Tongue (tissue), 2 donors: ENCODE results near the gene GLOD4. TPM values are rescaled to one million over a fixed set of nuclear protein-coding genes. Genes with fewer than 3 reads are reported as not detected.
A peak's percentile ranks its signal among the peaks of the same experiment; 100 is the strongest.
"Not testable (repeated sequence)": the region's sequence is repeated elsewhere in the genome, so short reads cannot be mapped to it uniquely, and the experiment has no call there.

Source experiments
- DNase-seq: peaks from one replicate; pipeline ENCODE4 v3.0.0-alpha.2; 2015
- total RNA-seq: library from RNA; depleted of rRNA; stranded (reverse); fragments of >200 nt; gene quantifications from one replicate; pipeline ENCODE4 v1.2.3, GENCODE V29; 2014

GLOD4 gene
- 90.3 TPM for total RNA-seq

GRCh38 chr17:781805-782731, at the start of gene GLOD4, which contains the start of gene MRM3:
Gene GLOD4 (minus strand): TSS chr17:782280. CDS start chr17:782255, 25 bp downstream.
Gene MRM3 (plus strand): TSS chr17:782353. CDS start chr17:782379, 26 bp downstream.
- peak; percentile 96 for DNase-seq

GRCh38 chr17:830950-831349, 48.9 kb upstream of the GLOD4 start:
- no peak for DNase-seq

DNA sequence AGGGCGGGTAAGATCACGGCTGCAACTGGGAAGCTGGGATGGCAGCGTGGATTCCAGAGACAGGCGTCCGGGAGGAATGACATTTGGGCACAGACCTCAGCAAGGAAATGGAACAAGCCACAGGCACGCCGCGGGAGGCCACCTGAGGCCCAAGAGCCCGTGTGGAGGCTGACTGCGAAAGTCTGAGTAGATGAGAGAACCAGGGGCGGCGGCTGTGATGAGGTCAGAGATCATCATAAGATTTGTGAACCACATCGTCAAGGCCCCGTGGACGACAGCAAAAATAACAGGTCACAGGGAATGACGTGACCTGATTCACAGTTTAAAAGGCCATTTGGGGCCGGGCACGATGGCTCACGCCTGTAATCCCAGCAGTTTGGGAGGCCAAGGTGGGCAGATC, 48.3 kb upstream of the GLOD4 start:
- DNase-seq = no peak

DNA sequence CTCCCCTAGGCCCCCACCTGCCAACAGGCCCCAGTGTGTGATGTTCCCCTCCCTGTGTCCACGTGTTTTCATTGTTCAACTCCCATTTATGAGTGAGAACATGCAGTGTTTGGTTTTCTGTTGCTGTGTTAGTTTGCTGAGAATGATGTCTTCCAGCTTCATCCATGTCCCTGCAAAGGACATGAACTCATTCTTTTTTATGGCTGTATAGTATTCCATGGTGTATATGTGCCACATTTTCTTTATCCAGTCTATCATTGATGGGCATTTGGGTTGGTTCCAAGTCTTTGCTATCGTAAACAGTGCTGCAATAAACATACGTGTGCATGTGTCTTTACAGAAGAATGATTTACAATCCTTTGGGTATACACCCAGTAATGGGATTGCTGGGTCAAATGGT, 47.5 kb upstream of the GLOD4 start:
- not testable (repeated sequence) for DNase-seq

DNA sequence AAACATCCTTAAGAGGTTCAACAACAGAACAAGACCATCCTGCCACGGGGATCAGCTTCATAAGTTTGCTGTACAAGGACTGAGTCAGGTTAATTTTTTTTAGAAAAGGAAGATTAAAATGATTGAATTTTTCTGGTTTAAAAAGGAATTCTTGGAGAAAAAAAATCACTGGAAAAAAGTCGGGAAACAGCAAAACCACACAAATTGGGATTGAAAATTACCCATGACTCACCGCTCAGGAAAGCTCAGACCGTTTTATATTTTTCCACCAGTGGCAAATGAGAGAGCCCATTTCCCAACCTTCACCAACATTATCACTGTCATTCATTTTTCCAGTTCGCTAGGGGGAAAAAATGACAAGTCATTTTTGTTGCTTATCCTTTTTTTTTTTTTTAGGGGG, 46.7 kb upstream of the GLOD4 start:
- DNase-seq = no peak

GRCh38 chr17:826778-827177, 44.7 kb upstream of the GLOD4 start:
- DNase-seq = no peak

DNA sequence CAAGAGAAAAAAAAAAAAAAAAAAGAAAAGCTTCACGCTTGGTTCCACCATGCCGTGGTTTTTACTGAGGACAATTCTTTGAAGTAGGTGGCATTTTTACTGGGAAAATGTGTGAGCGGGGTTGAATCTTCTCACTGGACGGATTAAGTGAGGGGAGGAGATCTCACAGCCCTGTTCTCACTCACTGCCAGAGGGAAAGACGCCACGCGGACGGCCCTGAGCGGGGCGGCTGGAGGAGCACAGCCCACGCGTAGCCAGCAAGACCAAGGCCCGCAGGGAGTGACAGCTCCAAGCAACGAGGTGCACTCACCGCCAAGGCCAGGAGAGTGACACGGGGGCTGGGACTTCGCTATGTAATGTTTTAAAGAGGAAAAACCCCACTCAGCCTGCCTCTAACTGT, 43.1 kb upstream of the GLOD4 start:
- DNase-seq = no peak

- no peak for DNase-seq
Measured at GRCh38 chr17:824378-824777, 42.3 kb upstream of the GLOD4 start.

DNA sequence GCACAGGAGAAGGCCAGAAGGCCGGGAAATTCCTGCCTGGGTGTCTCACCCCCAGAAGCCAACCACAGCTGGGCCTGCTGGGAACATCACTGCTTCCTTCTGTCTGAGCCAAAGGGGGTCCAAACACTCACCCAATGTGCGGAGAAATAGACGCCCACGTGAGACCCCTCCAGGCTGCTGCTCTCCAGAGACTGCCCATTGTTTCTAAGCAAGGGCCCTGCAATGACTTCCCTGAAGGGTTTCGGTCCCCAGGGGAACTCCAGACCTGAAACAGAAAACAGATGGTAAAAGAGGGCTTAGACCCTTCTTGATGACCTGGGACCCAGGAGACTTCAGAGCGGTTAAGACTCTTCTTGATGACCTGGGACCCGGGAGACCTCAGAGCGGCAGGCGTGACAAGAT, 41.4 kb upstream of the GLOD4 start:
- no peak for DNase-seq

DNA sequence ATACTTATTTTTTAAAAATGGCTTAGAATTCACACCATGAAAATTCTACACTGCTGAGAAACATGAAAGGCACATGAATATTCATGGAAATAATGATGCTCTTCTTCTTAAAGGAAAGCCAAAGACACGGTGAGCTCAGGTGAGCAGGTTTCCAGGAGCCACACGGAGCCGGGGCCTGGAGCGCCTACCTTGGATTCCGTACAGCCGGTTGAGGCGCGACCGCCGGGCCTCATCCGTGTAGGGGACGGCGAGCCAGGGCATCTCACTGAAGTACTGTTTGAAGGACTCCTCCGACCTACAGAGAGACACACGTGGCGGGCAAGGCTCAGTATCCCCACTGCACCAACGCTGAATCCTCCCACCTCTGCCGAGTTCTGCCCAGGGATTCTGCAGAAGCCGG, 37.2 kb upstream of the GLOD4 start:
- no peak for DNase-seq

DNA sequence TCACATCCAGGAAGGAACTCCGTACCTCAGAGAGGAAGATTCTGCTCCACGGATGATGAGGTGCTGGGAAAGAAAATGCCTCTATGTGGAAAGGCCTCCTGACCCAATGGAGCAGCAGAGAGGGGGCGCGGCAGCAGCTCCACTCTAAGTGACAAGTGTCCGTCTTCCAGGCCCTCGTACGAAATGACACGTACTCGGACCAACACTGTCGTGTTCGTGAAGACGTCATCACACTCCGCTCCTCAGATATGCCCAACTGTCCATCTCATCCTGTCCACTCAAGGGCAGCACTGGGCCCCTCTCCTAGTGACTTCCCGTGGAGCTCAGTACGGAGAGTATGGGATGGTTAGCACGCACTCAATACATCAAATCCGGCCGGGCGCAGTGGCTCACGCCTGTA, 32.3 kb upstream of the GLOD4 start:
- DNase-seq = no peak

- no peak for DNase-seq
Measured at GRCh38 chr17:812638-813204, 30.6 kb upstream of the GLOD4 start.

DNA sequence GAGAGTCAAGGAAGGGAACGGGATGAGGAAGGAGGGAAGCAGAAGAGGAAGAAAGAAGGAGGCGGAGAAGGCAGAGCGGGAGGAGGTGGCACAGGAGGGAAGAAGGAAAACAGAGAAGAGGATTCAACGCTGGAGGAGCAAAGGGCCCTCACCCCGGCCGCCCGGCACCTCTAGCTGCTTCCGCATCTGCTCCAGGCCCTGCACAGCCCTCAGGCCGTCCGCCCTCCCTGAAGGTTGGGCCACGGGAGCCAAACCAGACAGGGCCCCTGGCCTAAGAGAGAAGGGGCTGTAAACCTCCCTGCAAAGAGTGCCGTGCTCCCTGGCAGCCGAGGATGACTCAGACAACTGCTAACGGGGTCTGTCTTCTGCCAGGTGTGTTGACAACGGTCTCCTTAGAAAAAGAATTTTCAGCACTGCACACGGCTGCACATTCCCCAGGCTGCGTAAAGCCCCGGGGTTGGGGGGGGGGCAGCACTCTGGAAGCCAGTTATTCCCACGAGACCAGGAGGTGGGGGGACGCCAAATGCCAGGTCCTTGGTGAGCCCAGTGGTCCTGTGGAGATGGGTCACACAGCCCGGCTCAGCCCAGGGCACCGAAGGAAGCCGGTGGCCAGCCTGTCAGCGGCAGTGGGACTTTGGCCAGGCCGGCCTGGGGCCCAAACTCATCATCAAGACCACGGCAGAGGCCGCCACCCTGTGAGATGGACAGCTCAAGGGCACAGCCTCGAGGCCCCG, 29.1 kb upstream of the GLOD4 start:
- no peak for DNase-seq

- no peak for DNase-seq
Measured at GRCh38 chr17:807523-808294, 25.6 kb upstream of the GLOD4 start.

DNA sequence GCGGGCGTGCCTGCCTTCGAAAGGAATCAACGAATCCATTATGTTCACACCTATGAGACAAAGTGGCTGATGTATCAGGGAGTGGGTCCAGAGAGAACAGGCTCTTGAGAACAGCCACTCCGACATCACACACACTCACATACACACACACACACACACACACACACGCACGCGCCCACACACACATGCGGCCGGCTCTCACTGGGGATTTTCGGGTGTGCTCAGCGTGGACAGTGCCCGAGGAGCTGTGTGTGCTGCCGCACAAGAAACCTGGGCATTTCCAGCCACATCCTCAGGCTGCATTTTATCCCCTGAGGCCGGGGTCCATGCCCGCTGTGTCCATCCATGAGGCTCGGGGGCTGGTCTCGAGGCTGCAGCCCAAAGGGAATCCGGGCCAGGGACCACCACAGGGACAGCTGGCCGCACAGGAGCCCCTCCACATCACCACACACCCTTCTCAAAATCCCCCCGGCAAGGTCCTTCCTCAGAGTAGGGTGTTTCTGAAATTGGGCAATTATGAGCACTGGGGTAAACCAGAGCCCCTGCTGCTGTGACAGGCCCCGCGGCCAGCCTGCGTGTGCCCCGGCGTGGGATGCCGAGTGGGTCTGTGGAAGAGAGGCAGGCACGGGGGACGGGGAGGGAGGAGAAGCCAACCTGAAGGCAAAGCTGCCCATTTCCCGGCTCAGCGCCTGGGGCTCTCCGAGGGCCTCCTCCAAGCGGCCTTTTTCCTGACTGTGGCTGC, 24.9 kb upstream of the GLOD4 start:
- DNase-seq = no peak

DNA sequence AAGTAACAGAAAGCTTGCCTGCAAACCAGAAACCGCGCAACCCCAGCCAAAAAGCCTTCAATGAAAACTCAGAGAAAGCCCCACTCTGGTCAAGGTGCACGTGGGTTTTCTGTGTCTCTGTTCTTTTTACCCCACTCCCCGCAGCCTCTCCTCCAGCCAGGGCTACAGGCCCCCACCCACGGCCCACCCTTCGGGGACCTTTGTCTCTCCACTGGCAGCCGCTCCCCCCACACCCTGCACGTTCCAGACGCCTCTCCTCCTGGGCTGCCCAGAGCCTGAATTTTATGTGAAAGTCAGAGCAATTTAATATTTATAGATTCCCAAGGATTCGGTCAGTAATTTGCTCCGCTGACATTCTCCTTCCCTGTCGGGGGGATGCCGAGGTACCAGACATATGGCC, 24.3 kb upstream of the GLOD4 start:
- no peak for DNase-seq

GRCh38 chr17:805886-806285, 23.8 kb upstream of the GLOD4 start:
- not testable (repeated sequence) for DNase-seq

GRCh38 chr17:804541-805435, 22.7 kb upstream of the GLOD4 start:
- no peak for DNase-seq

DNA sequence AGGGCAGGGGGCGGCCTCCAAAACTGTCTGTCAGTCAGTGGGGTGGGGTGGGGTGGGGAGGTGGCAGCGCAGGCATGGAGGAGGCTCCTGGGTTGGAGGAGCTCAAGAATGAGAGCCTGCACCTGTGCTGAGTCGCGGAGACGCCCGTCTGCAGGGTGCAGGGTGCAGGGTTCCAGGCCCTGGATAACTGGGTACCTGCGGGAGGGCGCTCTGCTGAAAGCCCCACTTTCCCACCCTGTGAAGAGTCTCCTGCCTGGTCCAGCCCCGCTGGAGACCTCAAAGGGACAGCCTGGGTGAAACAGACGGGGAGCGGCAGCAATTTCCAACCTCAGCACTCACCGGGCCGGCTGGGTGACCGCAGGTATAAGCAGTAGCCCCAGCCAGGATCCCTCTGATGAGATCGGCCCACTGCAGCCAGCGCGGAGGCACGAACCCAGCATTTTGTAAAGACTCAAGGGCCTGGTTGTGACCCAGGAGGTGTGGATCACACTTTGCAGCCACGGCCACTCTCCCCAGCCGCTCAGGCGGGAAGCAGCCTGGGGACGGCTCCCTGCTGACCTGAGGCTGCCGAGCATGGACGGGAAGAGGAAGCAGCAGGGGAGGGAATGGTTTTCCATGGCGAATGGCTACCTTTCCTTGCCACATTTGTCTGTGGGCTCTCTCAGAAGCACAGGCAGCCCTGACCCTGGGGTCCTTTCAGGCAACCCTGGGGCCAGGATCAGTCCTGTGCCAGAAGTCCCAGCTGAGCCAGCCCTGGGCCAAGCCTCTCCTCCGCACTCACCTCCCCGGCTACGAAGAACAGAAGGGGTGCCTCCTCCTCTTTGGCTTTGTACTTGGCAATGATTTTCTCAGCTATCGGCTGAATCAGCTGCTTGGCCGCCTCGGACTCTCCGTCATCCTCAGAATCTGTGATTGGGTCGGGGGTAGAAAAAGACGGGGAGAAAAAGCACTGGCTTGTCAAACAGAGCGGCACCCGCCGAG, 21.1 kb upstream of the GLOD4 start:
- DNase-seq = no peak
